CD4-positive, alpha-beta T cell treated with Interleukin-15 for 1 hour (primary cell): Measurements from ENCODE around the gene SGMS2.
A peak's percentile ranks its signal among the peaks of the same experiment; 100 is the strongest.

Experiments used
- DNase-seq: peaks from one replicate; pipeline ENCODE4 v3.0.0-alpha.2; 2020

The SGMS2 gene

DNA sequence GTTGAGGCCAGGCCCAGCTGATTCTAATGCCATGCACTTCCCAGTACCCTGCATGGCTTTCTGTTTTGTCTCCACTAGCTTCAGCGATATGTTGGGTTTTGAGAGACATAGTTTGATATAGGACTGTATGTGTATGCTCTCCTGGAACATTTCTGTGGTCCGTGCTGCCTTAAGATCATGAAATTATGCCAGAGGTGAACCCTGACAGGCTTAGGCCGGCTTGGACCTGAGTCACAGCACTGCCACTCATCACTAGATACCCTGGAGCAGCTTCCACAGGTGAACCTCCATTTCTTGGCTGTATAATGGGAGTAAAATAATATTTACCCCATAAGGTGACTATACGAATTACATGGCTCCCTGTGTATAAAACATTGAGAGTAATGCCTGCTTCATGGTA is 6.4 kb downstream of the SGMS2 start:
- no peak for DNase-seq

GRCh38 chr4:107832275-107832807 is 7.6 kb downstream of the SGMS2 start:
- no peak for DNase-seq

- no peak for DNase-seq
Observed at GRCh38 chr4:107834241-107834794, 9.6 kb downstream of the SGMS2 start.

- DNase-seq = no peak
Observed at GRCh38 chr4:107835406-107835805, 10.7 kb downstream of the SGMS2 start.

DNA sequence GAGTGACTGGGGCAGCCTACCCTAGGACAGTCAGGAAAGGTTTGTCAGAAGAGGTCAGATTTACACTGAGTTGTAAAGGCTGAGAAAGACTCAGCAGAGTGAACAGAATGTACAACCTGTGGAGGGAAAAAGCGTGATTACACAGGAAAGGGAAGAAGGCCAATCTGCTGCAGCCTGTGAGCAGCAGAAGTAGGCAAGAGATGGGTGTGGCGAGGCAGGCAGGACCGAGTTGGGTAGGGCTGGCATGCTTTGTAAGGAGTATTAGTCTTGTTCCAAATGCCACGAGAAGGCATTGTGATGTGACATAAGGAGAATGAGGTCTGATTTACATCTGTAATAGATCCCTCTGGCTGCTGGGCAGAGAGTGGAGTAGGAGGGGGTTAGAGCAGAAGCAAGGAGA is 12.6 kb downstream of the SGMS2 start:
- peak; percentile 24 for DNase-seq

GRCh38 chr4:107837776-107838618 is 13.3 kb downstream of the SGMS2 start:
- DNase-seq = no peak

DNA sequence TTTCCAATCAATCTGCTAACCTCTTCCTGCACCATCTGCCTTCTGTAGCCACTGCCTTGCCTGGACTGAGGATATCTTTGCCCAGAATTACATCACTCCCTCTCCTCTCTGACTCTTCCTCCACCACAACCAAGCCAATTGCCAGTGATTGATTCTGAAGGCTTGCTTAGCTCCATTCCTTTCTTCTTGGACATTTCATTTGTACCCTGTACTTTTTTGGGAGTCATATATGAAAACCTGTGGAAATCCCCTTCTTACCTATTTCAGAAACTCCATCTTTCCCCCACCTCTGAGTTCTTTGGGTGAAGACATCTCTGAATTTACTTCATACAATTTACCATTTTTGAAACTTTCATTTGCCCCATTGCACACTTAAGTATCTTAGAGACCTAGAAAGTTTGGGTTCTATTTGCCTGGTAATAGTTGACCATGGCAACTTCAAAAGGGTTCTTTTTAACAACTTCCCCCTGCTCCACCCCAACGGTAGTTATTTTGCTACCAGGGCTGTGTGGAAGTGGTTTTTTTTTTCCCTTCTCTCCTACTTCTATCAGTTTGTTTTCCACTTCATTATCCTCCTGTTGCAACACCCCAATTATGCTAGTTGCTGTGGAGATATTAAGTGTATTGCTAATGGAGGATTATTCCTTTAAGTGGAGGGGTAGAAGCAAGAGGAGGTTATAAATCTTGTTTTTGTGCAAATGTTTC is 14.3 kb downstream of the SGMS2 start:
- DNase-seq = no peak

DNA sequence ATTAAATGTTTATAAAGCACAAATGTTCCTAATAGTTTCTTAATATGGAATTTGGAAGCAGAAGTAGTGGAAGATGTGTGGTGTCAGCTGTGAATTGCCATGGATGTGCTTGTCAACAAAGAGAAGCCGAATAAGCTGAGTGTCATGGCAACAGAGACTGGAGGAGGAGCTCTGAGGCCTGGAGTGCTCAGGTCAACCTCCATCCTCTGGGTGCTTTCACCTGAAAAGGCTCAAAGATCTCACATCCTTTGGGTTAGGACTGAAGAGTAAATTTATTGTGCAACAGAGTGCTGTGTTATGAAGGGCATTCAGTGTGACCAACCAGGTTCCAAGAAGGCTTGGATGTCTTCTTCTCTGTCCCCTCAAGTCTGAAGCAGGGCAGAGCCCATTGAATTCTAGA is 18.7 kb downstream of the SGMS2 start:
- DNase-seq = peak; percentile 24

DNA sequence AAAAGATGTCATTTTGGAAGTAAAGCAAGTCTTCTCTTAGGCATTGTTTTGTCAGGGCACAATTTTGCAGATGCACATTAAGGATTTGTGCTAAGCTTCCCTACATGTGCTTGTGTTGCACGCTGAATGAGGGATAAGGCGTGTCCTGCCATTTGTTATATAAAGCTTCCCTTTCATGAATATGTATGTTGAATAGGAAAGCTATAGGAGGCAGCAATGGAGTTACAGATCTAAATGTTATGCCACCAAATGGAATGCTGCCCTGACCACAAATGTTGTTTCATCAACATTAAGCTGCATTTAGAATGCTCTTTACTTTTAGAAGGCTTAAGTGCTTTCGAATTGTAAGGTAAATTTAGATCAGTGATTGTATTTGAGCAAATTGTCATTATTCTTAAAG is 20.9 kb downstream of the SGMS2 start:
- no peak for DNase-seq

- no peak for DNase-seq
Observed at GRCh38 chr4:107850438-107850837, 25.7 kb downstream of the SGMS2 start.

- DNase-seq = no peak
Observed at GRCh38 chr4:107853444-107854355, 29.0 kb downstream of the SGMS2 start.

- no peak for DNase-seq
Observed at GRCh38 chr4:107854356-107855022, 29.8 kb downstream of the SGMS2 start.

DNA sequence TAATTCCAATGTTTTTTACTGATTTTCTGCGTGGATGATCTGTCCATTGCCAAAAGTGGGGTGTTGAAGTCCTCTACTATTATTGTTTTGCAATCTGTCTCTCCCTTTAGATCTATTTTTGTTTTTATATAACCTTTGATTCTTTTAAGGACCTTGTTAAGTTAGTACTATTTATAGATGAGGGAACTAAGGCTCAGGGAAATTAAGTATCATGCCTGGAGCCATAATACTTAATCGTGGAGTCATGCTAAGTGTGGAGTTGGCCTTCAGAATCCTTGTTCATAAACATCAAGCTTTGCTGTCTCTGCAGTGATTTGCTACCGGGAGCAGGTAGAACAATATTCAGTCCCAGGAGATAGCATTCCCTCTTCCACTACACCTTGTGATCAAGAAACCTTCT is 31.0 kb downstream of the SGMS2 start:
- DNase-seq = no peak

- DNase-seq = no peak
Observed at GRCh38 chr4:107856901-107857300, 32.2 kb downstream of the SGMS2 start.

GRCh38 chr4:107857741-107858140 is 33.0 kb downstream of the SGMS2 start:
- no peak for DNase-seq

DNA sequence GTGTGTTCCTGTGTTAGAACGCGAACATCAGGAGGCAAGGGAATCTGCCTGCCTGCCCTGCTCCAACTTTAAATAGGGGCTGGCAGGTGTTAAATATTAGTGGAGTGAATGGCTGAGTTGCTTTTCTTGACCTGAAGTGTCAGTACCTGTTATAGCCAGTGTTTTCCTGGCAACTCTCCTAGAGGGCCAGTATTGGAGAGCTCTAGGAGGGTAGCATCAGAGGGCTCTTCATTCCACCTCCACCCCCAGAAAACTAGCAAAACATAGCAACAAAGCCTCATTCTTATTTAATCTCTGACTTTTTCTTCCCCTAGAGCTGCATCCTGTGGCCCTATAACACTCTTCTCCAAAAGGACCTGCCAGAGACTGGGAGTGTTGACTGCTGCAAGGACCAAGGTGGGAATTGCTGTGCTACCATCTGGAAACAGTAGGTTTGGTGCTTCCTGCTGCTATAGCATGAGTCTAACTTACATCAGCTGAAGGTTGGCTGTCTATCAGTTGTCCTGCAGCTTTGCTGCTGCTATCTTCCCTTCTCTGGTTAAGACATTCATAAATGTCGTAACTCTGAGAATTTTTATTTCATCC is 33.5 kb downstream of the SGMS2 start:
- no peak for DNase-seq

DNA sequence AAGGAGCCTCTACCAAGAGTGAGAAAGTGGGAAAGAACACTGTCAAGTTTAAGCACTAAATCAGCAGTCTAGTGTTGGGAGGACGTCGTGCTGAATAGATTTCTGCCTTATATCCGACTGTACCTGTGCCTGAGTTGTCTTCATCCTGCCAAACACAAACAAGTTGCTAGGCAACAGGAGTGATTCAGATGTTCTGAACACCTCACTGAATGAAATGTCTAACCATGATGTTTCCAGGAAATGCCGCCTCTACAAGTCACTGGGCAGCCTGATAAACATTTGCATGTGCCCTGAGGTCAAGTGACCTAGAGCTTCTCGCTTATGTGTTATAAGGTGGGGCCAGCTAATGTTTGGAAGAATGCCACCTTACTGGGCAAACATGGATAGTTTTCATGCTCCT is 37.9 kb downstream of the SGMS2 start:
- DNase-seq = no peak

- no peak for DNase-seq
Observed at GRCh38 chr4:107863416-107863815, 38.7 kb downstream of the SGMS2 start.

DNA sequence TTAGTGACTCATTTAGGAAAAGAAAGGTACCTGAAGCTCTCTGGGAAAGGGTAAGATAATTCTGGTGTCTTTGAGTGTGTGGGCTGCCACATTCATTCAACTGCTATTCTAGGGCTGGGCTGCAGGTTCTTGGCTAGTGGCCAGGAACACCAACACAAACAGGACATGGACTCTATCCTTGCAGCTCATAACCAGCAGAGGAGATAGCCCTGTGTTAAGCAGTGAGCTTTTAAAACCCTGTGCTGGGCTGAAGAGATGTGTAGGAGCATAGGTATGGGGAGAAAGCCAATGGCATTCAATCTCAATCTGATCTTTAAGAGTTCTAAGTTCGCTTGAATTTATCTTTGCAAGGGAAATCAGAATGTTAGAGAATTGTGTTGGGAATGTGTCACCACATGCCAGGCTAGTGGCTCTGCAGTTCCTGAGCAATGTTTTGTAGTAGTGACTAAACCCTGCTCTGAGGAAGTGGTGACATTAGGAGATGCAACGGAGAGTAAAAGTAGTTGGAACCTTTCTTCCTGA is 39.2 kb downstream of the SGMS2 start:
- DNase-seq = no peak

GRCh38 chr4:107866726-107867125 is 42.0 kb downstream of the SGMS2 start:
- DNase-seq = no peak

DNA sequence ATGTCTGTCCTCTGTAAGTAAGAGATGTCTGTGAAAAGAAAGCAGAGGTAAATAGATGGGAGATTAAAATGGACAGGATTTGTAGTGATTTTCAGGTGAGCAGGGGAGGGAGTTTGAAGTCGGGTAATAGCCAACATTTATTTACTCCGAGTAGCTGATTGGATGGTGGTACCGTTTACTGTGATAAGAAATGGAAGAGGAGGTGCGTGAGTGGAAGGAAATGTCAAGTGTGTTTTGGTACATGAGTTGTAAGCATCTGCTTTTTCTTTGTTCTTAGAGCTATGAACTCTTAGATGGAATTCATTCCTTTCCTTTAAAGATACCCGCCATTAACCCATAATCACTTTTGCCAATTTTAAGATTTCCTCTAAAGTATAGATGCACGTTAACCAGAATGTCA is 45.5 kb downstream of the SGMS2 start:
- DNase-seq = no peak
